Mammary epithelial cell (primary cell): ENCODE data around the gene THOC5.

Source experiments
- EZH2 ChIP-seq: IDR thresholded peaks from 2 replicates; pipeline ENCODE4 v1.6.1; 2012; ENCODE audit warnings: low read length, inconsistent platforms, borderline replicate concordance
- TF ChIP-seq, protein P1 (sequence below), 2 donors: IDR thresholded peaks in 1 of 2; conservative IDR thresholded peaks in 1 of 2; 2 replicates each; pipeline ENCODE4 v1.5.1; 2011 to 2012; ENCODE audit warnings: inconsistent platforms in 2 of 2, low read length in 2 of 2, mild to moderate bottlenecking in 2 of 2, control low read depth in 1 of 2, low read depth in 1 of 2; ENCODE audit not compliant: insufficient read depth in 1 of 2; ENCODE audit errors: extremely low read depth in 1 of 2

- TF ChIP-seq, protein P1, sequence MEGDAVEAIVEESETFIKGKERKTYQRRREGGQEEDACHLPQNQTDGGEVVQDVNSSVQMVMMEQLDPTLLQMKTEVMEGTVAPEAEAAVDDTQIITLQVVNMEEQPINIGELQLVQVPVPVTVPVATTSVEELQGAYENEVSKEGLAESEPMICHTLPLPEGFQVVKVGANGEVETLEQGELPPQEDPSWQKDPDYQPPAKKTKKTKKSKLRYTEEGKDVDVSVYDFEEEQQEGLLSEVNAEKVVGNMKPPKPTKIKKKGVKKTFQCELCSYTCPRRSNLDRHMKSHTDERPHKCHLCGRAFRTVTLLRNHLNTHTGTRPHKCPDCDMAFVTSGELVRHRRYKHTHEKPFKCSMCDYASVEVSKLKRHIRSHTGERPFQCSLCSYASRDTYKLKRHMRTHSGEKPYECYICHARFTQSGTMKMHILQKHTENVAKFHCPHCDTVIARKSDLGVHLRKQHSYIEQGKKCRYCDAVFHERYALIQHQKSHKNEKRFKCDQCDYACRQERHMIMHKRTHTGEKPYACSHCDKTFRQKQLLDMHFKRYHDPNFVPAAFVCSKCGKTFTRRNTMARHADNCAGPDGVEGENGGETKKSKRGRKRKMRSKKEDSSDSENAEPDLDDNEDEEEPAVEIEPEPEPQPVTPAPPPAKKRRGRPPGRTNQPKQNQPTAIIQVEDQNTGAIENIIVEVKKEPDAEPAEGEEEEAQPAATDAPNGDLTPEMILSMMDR (conservative IDR thresholded peaks at IDR 0.05 in 1 of 2, IDR thresholded peaks at IDR 0.05 in 1 of 2; ENCODE audit: extremely low read depth in 1 of 2, insufficient read depth in 1 of 2, low read depth in 1 of 2, low read length in 2 of 2): no peak
- no peak for TF ChIP-seq EZH2
Measured at GRCh38 chr22:29483254-29483653, 70.3 kb downstream of the THOC5 start.
